Subcutaneous adipose tissue (tissue), 4 donors: ENCODE measurements around the gene DYNC2LI1. TPM values are rescaled to one million over a fixed set of nuclear protein-coding genes. Genes with fewer than 3 reads are reported as not detected.

Source experiments
- CTCF ChIP-seq: fragments of 450-650 bp; IDR thresholded peaks from one replicate; pipeline ENCODE4 v1.5.1; 2016; ENCODE audit warnings: low read depth, mild to moderate bottlenecking, control low read depth, antibody characterized with exemption, moderate library complexity
- total RNA-seq, 4 donors: library from RNA; depleted of rRNA; stranded (reverse); fragments of >200 nt; gene quantifications; one replicate each; pipeline ENCODE4 v1.1.0, GENCODE V29; 2016

Gene DYNC2LI1
- total RNA-seq, 4 donors from 2014 or later = 32.0 to 41.4 (median 34.5) TPM

DNA sequence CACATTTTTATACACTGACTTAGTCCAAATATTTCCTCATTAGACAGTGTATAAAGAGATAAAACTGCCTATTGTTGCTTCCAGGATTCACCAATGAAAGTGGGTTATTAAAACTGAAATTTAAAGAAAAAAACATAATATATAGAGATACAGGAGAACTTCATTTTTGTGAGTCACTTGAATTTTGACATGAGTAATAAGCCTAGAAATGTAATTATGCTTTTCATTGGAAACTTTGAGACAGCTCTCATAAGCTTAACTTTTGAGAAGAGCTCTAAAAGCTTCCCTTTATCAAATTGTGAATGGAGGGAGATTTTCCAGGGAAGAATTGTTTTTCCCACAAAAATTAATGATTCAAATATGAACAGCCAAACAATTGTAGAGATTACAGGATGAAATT, 14.1 kb downstream of the DYNC2LI1 start:
- TF ChIP-seq CTCF = no peak

- TF ChIP-seq CTCF = no peak
Observed at GRCh38 chr2:43788646-43789045, 14.8 kb downstream of the DYNC2LI1 start.

- TF ChIP-seq CTCF = no peak
Observed at GRCh38 chr2:43790147-43790546, 16.3 kb downstream of the DYNC2LI1 start.

DNA sequence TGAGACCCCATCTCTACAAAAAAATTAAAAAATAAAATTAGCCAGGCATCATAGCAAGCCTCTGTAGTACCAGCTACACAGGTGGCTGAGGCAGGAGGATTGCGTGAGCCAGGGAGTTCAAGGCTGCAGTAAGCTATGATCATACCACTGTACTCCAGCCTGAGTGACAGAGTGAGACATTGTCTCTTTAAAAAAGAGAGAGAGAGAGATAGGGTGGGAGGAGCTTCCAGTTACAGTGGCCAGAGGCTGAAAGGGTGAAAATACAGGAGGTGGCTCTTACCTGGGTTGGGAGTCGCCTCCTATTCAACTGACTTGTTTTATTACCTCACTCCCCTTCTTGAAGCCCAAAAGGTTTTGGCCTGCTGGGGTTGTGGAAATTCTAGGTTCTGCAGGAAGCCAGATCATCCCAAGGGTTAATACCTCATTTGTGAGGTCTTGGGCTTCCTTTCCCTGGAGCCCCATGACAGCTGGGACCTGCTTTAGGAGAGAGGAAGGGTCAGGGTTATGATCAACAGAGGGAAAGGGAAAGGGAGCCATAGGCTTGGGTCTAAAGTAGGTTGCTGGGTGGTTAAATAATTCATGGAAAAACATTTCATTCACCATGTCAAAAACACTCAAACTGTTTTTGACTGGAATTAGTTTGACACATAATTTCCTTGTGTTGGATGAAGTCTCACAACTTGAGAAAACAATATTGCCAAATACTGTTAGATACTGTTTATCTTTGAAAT, 17.4 kb downstream of the DYNC2LI1 start:
- no peak for TF ChIP-seq CTCF

DNA sequence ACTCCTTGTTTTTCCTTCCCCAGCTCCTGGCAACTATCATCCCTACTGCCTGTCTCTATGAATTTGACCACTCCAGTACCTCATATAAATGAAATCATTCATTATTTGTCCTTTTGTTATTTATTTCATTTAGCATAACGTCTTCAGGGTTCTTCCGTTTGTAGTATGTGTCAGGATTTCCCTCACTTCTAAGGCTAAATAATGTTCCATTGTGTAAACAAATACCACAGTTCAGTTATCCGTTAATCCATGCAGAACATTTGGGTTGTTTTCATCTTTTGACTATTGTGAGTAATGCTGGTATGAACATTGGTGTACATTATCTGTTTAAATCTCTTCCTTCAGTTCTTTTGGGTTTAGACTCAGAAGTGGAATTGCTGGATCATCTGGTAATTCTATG, 18.8 kb downstream of the DYNC2LI1 start:
- TF ChIP-seq CTCF = no peak

GRCh38 chr2:43794956-43795355, 21.1 kb downstream of the DYNC2LI1 start:
- TF ChIP-seq CTCF = no peak

DNA sequence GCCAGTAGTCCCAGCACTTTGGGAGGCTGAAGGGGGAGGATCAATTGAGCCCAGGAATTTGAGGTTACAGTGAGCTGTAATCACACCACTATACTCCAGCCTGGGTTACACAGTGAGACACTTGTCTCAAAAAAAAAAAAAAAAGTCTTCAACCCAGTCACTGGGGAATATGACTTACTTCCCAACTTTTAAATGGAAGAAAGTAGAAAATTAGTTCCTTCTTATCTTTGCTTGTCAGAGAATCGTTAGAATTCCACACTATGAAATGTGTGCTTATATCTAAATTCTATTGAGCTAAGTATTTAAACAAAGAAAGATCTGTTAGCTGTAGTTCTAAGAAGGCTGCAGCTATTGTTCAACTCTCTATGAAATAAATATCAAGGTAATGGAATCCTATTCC, 22.4 kb downstream of the DYNC2LI1 start:
- TF ChIP-seq CTCF = no peak
